Activated T-cell treated with anti-CD3 and anti-CD28 coated beads for 24 hours (primary cell): Measurements from ENCODE around the gene SAMD1.
"Not testable (repeated sequence)": the region's sequence is repeated elsewhere in the genome, so short reads cannot be mapped to it uniquely, and the experiment has no call there.

Experiments
- DNase-seq: peaks from one replicate; pipeline ENCODE4 v3.0.0-alpha.2; 2020; ENCODE audit warnings: low read depth

The SAMD1 gene

GRCh38 chr19:14061081-14061749 lies 29.3 kb downstream of the SAMD1 start:
- no peak for DNase-seq

DNA sequence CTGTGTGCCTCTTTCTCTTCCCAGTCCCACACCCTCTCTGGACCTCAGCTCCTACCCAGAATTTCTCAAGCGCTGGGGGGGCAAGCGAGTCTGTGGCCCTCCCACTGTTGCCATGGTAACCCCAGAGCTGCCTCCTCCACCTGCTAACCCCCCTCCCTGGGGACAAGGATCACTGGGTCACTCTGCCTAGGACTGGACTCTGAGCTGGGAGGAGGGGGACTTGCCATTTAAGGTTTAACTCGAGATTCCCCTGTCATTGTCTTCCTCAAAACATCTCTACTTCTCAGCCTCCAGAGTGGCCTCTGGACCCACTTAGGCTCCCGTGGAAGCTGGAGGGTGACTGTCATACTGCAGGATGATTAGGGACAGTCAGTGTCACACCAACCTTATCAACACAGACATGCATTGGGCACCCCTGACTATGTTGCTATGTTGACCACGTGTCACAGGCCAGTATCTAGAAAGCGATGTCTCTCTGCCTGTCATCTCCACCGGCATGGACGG lies 30.8 kb downstream of the SAMD1 start:
- no peak for DNase-seq

GRCh38 chr19:14059093-14059480 lies 31.5 kb downstream of the SAMD1 start:
- DNase-seq: peak; percentile 30

DNA sequence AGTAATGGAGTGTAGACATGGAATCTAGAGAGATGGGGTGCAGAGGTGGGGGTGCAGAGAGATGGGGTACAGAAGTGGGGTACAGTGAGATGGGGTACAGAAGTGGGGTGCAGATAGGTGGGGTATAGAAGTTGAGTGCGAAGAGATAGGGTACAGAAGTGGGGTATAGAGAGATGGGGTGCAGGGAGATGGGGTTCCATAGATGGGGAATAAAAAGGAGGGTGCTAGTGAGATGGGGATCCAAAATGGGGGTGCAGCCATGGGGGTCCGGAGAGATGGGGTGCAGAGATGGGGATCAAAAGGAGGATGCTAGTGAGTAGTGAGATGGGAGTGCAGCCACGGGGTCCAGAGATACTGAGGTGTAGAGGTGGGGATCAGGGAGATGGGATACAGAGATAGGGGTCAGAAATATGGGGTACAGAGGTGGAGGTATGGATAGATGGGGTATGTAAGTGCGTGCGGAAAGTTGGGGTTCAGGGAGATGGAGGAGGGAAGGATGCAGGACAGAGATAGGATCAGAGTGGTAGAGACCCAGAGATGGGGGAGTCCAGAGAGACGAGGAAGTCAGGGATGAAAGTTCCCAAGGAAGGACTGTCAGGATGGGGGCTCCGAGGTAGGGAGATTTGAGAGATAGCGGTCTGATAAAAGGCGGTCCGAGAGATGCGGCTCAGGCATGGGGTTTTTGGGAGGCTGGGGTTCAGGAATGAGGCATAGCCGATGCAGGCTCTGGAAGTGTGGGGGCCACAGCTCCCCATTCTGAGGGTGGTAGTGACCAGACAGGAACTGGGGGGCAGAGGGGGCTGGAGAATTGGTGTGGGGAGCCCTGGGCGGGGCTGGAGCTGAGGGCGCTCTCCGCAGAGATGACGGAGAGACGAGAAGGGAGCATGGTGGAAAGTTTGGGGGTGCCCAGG lies 32.1 kb downstream of the SAMD1 start:
- no peak for DNase-seq

DNA sequence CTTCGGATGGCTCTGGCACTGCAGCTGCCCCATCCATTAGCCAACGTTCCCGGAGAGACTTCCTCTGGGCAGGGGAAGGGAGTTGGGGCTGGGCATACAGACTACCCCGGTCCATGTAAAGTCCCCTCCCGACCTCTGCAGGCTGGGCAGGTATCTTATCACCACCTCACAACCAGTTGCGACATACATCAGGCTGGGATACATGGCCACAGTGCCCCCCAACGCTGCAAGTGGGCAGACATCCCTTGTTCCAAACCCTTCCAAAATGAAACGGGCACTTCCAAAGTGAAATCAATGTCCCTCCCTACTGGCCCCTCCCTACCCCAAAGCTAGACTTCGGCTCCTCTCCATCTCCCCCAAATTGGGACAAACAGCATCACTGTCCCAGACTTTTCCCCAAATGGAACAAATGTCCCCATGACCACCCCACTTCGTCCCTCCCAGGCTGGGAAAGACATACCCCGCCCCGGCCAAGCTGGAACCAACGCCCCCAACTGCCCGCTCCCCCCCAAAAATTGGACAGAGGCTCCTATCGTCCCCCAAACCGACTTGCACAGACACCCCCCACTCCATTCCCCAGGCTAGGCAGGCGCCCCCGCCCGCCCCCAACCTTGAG lies 33.7 kb downstream of the SAMD1 start:
- no peak for DNase-seq

GRCh38 chr19:14056069-14056666 lies 34.4 kb downstream of the SAMD1 start:
- no peak for DNase-seq

GRCh38 chr19:14055396-14055795 lies 35.2 kb downstream of the SAMD1 start:
- DNase-seq: no peak

GRCh38 chr19:14054721-14055120 lies 35.8 kb downstream of the SAMD1 start:
- no peak for DNase-seq

DNA sequence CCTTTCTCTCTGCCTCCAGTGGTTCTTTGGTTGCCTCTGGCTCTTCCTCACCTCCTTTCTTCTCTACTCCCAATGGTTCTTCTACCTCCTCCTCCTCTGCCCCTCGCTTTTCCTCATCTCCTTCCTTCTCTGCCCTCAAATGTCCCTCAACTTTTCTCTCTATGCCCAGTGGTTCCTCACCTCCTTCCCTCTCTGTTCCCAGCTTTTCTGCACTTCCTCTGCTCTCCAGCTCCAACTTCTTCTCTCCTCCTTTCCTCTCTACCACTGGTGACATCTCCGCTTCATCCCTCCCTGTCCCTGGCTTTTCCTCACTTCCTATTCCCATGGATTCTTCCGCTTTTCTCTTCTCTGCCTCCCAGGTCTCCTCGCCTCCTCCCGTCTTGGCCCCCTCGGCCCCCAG lies 36.5 kb downstream of the SAMD1 start:
- no peak for DNase-seq

DNA sequence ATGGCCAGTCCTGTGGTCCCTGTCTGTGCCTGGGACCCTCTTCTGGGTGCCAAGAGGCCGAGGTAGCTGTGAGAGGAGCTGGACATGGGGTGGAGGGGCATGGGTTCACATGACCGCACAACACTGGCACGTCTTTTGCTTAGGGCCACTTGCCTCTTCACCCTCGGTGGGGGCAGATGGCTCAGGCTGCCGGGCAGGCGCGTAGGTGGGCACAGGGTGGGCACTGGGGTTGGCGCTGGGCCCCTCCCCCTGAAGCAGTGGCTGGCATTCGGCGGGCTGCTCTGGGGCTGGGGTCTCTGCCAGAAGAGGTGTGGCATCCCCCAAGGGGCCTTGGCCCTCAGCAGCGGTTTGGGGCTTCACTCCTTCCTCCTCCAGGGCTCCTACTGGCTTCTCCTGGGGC lies 37.1 kb downstream of the SAMD1 start:
- DNase-seq: no peak

GRCh38 chr19:14053032-14053431 lies 37.5 kb downstream of the SAMD1 start:
- no peak for DNase-seq

- DNase-seq: no peak
These were observed 38.1 kb downstream of the SAMD1 start for GRCh38 chr19:14052470-14052869.

DNA sequence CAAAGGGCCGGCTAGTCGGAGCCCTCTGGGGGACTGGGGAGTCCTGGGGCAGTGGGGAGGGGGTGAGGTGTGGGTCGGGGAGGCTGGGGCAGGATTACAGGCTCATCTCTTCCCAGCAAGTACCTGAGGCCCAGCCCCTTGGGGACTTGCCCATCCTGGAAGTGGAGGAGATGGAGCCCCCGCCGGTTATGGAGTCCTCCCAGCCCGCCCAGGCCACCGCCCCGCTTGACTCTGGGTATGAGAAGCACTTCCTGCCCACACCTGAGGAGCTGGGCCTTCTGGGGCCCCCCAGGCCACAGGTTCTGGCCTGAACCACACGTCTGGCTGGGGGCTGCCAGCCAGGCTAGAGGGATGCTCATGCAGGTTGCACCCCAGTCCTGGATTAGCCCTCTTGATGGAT lies 38.6 kb downstream of the SAMD1 start:
- DNase-seq: no peak

DNA sequence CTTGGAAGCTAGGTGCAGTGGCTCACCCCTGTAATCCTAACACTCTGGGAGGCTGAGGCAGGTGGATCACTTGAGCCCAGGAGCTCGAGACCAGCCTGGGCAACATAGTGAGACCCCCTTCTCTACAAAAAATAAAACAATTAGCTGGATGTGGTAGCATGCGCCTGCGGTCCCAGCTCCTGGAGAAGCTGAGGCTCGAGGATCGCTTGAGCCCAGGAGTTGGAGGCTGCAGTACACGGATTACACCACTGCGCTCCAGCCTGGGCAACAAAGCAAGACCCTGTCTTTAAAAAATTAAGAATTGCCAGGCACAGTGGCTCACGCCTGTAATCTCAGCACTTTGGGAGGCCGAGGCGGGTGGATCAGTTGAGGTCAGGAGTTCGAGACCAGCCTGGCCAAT lies 39.6 kb downstream of the SAMD1 start:
- DNase-seq: not testable (repeated sequence)

DNA sequence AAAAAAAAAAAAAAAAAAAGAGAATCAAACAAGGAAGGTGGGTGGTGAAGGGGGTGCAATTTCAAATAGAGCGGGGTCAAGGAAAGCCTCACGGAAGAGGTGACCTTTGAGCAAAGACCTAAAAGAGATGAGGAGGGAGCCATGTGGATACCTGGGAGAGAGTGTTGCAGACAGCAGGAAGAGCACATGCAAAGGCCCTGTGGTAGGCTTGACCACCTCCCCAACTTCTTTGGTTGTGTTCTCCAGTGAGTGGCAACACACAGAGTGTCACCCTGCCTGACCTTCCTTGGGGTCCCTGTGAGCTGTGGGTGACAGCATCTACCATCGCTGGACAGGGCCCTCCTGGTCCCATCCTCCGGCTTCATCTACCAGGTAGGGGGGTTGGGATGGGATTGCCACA lies 40.0 kb downstream of the SAMD1 start:
- DNase-seq: no peak

DNA sequence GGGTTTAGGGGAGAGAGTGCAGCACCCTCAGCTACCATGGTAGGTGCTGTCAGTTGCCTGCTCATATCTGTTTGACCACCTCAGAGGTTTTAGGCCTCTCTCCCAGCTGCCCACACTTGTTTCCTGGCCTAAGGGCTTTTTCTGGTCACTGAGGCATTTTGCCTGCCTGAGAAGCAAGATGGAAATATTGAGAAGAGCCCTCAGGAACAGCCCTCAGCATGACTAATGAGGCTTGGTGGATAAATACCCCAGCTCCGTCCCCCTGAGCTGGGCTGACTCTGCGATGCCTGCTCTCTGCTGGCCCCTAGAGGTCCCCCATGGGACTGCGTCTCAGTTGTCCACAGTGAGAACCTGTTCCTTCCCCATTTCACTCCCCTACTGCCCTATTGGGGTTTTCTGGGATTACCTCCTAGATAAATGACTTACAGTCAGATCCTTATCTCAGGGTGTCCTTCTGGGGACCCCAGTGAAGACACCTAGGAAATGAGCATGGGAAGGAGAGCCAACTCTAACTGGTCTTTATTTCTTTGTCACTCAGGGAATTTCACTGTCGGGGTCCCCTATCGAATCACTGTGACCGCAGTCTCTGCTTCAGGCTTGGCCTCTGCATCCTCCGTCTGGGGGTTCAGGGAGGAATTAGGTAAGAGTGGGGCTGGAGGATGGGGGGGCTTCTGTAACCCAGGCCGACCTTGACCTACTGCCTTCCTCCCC lies 42.0 kb downstream of the SAMD1 start:
- DNase-seq: peak; percentile 73

DNA sequence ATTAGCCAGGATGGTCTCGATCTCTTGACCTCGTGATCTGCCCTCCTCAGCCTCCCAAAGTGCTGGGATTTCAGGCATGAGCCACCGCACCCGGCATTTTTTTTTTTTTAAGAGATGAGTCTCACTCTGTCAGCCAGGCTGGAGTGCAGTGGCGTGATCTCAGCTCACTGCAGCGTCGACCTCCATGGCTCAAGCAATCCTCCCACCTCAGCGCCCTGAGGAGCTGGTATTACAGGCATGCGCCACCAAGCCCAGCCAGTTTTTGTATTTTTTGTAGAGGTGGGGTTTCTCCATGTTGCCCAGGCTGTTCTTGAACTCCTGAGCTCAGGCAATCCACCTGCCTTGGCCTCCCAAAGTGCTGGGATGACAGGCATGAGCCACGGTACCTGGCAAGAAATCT lies 42.7 kb downstream of the SAMD1 start:
- not testable (repeated sequence) for DNase-seq

GRCh38 chr19:14042659-14043608 lies 47.6 kb downstream of the SAMD1 start:
- not testable (repeated sequence) for DNase-seq

DNA sequence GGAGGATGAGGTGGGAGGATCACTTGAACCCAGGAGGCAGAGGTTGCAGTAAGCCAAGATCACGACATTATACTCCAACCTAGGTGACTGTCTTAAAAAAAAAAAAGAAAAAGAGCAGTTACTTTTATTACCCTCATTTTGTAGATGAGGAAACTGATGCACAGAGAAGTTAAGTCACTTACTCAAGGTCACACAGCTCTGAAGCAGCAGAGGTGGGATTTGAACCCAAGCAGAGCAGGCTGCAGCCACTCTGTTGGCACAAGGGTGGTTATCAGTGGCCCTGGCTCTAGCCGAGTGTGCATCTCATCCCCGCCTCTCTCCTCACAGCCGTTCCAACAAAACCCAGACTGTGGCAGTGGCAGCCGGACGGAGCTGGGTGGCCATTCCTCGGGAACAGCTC lies 51.4 kb downstream of the SAMD1 start:
- DNase-seq: no peak
